GM18517 (cell line): ENCODE measurements around the gene GLI3.
"Not testable (repeated sequence)": the region's sequence is repeated elsewhere in the genome, so short reads cannot be mapped to it uniquely, and the experiment has no call there.

ENCODE experiments used
- ATAC-seq: cut with Tn5 transposase; IDR thresholded peaks from one replicate; pipeline ENCODE4 v1.9.1; 2021; ENCODE audit warnings: mild to moderate bottlenecking, moderate library complexity; ENCODE audit not compliant: unreplicated experiment

The GLI3 gene

DNA sequence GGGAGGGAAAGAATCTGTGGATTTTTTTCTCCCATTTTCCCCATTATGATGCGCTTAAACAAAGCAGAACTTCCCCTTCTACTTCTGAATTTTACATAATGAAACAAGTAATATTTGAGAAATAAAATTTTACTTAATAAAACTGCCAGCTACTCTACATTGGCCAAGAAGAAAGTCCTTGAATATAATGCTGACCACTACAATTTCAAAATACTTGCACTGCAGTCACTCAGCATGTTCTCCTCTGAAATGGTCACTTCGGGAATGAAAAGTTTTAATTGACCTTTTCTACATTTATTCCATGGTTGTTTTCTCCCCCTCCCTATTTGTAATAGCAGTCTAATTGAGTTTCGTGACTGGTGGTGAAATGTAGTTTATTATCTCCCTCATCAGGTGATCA lies 23.9 kb downstream of the GLI3 start:
- no peak for ATAC-seq

- no peak for ATAC-seq
These were observed 24.4 kb downstream of the GLI3 start for GRCh38 chr7:42212541-42213090.

DNA sequence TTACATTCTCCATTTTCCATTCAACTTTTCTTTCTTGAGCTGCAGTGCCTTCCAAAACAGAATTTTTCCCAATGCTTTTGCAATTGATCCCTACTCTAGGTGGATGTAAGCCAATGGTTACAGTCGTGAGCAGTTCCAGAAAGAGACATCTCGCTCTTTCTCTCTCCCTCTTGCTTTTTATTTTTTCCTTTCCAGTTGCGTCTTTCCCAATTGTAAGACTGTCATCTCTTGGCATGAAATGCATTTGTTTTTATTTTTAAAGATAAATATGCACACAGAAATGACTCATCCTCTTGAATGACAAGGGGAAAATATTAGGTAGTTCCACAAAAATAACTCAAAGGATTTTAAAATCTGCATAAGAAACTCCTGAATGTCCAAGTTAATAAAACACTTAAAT lies 25.1 kb downstream of the GLI3 start:
- ATAC-seq = no peak

GRCh38 chr7:42210779-42211178 lies 26.2 kb downstream of the GLI3 start:
- ATAC-seq = no peak

DNA sequence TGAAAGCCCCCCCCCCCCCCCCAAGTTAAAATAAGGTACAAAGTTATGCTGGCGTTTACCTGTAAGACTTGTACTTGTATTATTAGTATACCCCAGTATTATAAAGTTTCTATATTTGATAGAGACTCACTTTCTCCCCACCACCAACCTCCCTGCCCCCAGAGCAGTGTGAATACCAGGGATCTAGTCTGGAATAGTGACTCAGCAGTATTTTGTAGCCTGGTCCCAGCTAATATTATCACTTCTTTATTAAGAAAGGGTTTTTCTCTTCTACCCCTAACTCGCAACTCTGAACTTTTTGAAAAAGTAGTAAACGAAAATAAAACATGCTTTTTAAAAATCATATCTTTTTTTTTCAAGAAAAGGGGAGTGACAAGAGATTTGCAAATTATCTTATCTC lies 26.7 kb downstream of the GLI3 start:
- ATAC-seq = no peak

GRCh38 chr7:42209085-42209484 lies 27.9 kb downstream of the GLI3 start:
- ATAC-seq = not testable (repeated sequence)

DNA sequence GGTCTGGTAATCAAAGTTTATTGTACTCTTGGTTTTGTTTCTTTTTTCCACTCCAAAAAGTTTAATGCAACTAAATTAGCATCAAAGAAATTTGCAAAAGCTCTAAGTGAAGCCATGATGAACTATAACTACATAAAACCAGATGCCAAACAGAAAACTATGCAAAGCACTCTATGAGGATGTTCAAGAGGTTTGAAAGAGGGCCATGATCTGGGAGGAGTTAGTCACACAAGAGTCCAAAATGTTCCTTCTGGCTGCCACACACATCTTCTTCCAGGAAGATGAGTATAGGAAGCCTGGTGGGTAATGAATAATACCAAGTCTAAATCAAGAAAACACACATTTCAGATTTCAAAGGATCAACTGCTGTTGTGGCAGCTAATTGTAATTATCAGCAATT lies 28.4 kb downstream of the GLI3 start:
- no peak for ATAC-seq

DNA sequence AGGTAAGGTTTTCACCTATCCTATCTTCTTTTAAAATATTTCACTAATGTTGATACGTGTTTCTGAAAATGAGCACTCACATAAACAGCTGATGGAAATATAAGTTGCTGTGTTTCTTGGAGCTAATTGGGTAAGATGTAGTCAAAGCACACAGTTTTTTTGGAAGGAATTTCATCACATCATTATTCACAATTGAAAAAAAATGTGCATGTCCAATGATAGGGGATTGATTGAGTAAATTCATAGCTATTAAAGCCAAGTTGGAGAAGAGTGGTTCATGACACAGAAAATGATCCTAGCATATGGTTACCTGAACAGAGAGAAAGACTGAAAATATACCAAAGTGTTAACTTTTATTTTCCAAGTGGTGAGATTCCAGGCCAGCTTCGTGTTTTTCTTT lies 29.6 kb downstream of the GLI3 start:
- no peak for ATAC-seq

DNA sequence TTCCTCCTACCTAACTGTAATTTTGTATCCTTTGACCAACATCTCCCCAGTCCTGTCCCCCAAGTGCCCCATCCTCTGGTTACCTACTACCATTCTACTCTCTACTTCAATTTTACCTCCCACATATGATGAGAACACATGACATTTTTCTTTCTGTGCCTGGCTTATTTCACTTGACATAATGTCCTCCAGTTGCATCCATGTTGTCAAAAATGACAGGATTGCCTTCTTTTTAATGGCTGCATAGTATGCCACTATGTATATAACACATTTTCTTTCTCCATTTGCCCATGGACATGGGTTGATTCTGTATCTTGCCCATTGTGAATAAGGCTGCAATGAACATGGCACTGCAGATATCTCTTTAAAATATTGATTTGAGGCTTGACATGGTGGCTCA lies 33.7 kb downstream of the GLI3 start:
- ATAC-seq = no peak

DNA sequence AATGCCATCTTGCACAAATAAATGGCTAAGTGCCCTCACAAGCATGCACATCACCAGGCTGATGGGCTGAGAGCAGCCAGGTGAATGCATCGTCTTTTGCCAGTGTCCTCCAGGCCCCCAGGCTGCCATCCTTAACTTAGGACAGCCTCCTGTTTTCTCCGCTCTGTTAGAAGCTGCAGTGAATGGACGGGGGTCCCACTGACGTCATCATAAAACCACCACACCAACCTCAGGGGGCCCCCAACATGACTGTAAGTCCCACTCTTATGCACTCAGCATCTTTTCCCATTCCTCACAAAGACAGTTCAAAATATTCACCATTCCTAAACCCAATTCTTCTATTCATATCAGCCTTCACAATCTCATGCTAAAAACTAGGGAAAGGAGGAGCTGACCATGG lies 34.4 kb downstream of the GLI3 start:
- no peak for ATAC-seq

DNA sequence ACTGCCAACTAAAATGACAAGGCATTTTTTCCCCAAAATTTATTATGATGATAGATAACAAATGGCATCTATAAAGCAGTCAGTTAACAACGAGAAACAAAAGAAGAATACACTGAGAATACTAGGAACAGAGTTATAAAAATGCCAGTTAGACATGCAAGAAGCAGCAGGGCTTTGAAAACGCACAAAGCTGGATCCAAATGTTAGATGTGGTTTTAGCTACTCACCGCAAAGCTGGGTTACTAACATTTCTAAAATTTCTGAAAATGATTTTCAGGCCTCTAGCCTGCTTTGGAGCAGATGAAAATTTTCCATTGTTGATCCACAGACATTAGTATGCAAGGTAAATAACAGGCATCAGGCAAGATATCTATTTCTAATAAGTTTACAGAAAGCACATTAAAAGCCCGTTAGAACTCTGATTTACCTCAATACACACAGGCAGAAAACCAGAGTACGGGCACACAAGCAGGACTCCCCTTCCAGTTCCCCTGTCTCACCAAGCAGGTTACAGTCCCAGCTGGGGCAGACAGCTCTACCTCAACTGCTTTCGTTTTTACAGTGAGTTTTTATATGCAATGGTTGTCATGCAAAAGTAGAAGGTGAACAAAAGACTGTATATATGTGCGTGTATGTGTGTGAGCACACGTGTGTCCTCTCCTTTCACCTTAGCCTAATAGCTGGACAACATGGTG lies 37.9 kb downstream of the GLI3 start:
- no peak for ATAC-seq

- ATAC-seq = no peak
These were observed 38.7 kb downstream of the GLI3 start for GRCh38 chr7:42198296-42198695.

GRCh38 chr7:42197451-42197850 lies 39.6 kb downstream of the GLI3 start:
- no peak for ATAC-seq

DNA sequence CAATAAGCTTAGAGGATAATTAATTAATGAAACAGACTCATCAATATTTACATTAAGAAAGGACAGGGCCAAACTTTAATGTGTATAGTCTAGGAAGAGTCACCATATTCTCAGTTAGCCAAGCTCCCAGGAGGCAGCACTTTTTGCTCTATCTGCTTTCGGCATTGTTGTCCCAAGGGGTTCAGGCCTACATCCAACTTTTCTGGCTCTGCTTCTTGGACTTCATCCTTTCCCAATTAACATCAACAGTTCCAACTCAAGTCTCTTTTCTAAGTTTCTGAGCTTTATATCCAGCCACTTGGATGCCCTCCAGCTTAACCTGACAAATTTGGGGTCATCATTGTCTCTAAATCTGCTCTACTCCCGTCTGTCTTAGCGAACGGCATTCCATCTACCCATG lies 42.8 kb downstream of the GLI3 start:
- ATAC-seq = no peak

DNA sequence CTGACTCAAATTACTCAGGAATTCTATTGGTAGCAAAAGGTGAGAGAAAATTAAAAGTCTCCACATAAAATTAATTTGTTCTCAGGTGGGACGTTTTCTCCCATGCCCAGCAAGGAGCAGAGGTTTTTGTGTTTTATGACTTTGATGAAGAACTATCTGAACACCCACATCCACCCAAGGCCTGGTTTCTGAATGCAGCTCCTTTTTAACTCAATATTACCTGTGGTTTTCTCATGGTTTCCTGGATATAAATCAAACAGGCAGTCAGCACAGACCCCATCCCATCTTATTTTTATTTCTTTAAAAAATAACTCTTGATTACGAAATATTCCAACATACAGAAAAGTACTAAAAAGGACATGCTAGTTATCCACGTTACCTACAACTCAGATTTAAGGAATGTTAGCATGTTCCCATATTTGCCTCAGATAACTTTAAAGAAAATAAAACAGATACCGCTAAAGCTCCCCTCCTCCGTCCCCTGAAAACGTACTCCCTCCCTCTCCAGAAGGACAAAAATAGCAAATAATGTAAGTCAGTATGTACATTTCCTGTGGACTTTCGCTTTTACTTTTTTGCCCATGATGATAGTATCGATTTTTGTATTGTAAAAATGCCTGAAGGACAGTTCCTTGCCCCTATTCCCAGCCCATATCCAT lies 43.4 kb downstream of the GLI3 start:
- no peak for ATAC-seq

DNA sequence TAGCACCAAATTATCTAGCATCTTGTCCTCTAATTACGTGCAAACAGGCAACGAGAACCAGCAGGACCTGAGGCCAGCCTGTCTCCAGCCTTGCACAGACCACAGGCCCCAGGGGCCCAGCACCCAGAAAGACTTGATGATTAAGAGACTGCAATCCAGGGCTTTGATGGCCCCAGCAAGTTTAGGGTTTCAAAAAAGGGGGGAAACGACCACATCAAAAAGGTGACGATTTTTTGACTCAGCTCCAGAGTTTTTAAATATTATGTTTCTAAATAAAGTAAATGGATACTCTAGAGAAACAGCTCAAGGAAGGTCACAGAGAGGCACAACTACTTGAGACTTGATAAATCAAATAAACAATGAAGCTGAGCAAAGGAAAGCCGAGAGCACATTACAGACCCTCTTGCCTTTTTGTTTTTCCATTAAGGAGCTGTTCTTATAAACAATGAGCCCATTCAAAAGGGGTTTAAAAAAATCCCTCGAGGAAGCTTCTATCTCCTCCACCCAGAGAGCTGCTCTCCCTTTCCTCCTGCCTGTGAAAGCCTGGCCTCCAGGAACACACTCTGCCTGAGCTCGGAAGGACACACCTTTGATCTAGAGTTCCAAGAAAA lies 44.1 kb downstream of the GLI3 start:
- ATAC-seq = no peak

DNA sequence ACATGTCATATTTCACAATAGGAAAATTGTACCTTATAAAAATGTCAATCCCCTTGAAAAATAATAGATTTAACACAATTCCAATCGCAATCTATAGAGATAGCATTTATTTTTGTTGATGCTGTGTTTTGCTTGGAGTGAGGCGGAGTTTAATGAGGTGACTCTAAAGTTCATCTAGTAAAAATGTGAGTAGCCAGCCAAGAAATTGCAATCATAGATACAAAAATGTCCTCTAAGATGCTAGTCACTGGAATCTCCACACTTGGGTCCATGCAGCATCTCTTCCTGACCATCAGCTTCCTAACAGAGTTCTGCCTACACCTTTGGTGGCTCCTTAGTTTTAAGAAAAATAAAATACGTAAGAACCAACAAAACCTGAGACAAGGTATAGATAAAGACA lies 44.9 kb downstream of the GLI3 start:
- no peak for ATAC-seq

- ATAC-seq = no peak
These were observed 47.5 kb downstream of the GLI3 start for GRCh38 chr7:42189535-42189934.

DNA sequence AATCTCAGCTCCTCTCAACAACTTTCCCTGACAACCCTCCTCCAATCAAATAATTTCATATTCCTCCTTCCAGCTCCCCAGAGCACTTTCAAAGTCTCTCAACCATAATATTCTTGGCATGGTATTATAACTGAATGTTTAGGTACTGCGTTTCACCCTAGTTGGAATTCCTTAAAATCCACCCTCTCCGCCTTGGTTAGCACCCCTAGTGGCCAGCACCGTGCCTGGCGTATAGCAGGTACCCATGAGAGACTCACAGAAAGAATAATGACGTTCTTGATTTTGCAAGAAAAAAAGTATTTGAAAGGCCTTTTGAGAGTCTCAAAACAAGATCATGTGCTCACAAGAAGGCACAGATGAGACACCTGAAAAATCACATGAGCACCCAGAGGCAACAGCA lies 50.9 kb downstream of the GLI3 start:
- ATAC-seq = no peak

- ATAC-seq = no peak
These were observed 51.3 kb downstream of the GLI3 start for GRCh38 chr7:42185726-42186125.

DNA sequence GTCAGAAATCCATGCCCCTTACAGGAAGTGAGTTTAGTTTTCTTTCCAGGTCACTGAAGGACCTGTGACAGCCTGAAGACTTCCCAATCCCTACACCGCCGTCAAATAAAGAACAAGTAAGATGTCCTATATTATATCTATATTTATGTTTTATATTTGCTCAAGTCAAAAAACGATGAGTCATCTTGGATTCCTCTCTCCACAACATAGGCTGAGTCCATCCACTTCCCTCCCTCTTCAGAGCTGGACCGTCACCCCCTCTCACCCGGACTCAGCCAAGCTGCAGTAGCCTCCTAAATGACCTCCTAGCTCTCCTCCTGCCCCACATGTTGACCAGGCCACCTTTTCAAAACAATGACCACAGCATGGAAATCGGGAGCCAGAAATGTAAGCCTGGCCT lies 53.5 kb downstream of the GLI3 start:
- ATAC-seq = no peak

- ATAC-seq = no peak
These were observed 55.4 kb downstream of the GLI3 start for GRCh38 chr7:42181566-42181965.
